HEK293 (cell line): ENCODE data around the gene CCDC149.

ENCODE experiments used
- CTCF ChIA-PET: fragments of 350-600 bp; formaldehyde crosslinking; extraction: SDS; loops from one replicate; lab custom pipeline; 2021; ENCODE audit warnings: antibody characterized with exemption; lab: Yijun Ruan, JAX
- POLR2A ChIA-PET: fragments of 300-600 bp; formaldehyde crosslinking; extraction: SDS; loops from one replicate; lab custom pipeline; 2020; ENCODE audit warnings: antibody characterized with exemption, inconsistent platforms; lab: Yijun Ruan, JAX
- H3K27ac ChIP-seq: fragments of 200-500 bp; sonication (Bioruptor generic); 2 replicates; pipeline ENCODE4 v1.5.1; 2014; ENCODE audit warnings: low read depth, low read length, control low read depth, inconsistent platforms; ENCODE audit errors: extremely low read depth
- H3K36me3 ChIP-seq, 2 experiments: fragments of 200-500 bp in 1 of 2; sonication (Bioruptor generic) in 1 of 2; 1 replicate in 1 of 2; 2 replicates in 1 of 2; pipeline ENCODE4 v1.5.1; 2014 to 2017; ENCODE audit warnings: inconsistent platforms in 2 of 2, low read length in 2 of 2; ENCODE audit not compliant: control insufficient read depth in 2 of 2, insufficient read depth in 1 of 2
- H3K4me1 ChIP-seq: fragments of 200-500 bp; sonication (Bioruptor generic); 2 replicates; pipeline ENCODE4 v1.5.1; 2014; ENCODE audit warnings: mild to moderate bottlenecking, low read length, inconsistent platforms; ENCODE audit not compliant: control insufficient read depth, insufficient read depth
- H3K4me3 ChIP-seq: 2 replicates; pipeline ENCODE4 v1.5.1; 2011; ENCODE audit warnings: low read depth, mild to moderate bottlenecking, control low read depth, low read length, moderate library complexity
- H3K9me3 ChIP-seq: fragments of 200-500 bp; sonication (Bioruptor generic); 2 replicates; pipeline ENCODE4 v1.5.1; 2014; ENCODE audit warnings: low read depth, low read length, inconsistent platforms; ENCODE audit not compliant: control insufficient read depth, insufficient read depth
- INSM2 ChIP-seq: fragments of 450-650 bp; formaldehyde crosslinking; IDR thresholded peaks from 2 replicates; pipeline ENCODE4 v1.5.1; 2016; ENCODE audit warnings: missing biosample characterization, missing genetic modification characterization
- MEIS1 ChIP-seq: sonication (generic); formaldehyde crosslinking; IDR thresholded peaks from 2 replicates; pipeline ENCODE4 v1.8.1; 2022; ENCODE audit warnings: missing genetic modification reagents, mild to moderate bottlenecking, borderline replicate concordance
- PBX3 ChIP-seq: sonication (generic); formaldehyde crosslinking; IDR thresholded peaks from 2 replicates; pipeline ENCODE4 v1.8.1; 2022; ENCODE audit warnings: mild to moderate bottlenecking, moderate library complexity, missing genetic modification reagents
- TCF7L2 ChIP-seq: IDR thresholded peaks from 2 replicates; pipeline ENCODE4 v1.6.1; 2011; ENCODE audit warnings: low read depth, mild to moderate bottlenecking, inconsistent platforms, low read length, moderate library complexity, borderline replicate concordance
- ZBTB20 ChIP-seq: fragments of 450-650 bp; formaldehyde crosslinking; IDR thresholded peaks from 2 replicates; pipeline ENCODE4 v1.5.1; 2016; ENCODE audit warnings: missing biosample characterization, missing genetic modification characterization
- ZNF146 ChIP-seq: fragments of 450-650 bp; formaldehyde crosslinking; IDR thresholded peaks from 2 replicates; pipeline ENCODE4 v1.5.1; 2016; ENCODE audit warnings: missing biosample characterization, missing genetic modification characterization
- ZNF169 ChIP-seq: fragments of 450-650 bp; formaldehyde crosslinking; IDR thresholded peaks from 2 replicates; pipeline ENCODE4 v1.5.1; 2016; ENCODE audit warnings: missing biosample characterization, missing genetic modification characterization
- ZNF23 ChIP-seq: fragments of 450-650 bp; formaldehyde crosslinking; IDR thresholded peaks from 2 replicates; pipeline ENCODE4 v1.5.1; 2016; ENCODE audit warnings: missing biosample characterization, missing genetic modification characterization, borderline replicate concordance
- ZNF391 ChIP-seq: fragments of 450-650 bp; formaldehyde crosslinking; IDR thresholded peaks from 2 replicates; pipeline ENCODE4 v1.5.1; 2016; ENCODE audit warnings: low read depth, missing biosample characterization, missing genetic modification characterization, borderline replicate concordance
- ZNF449 ChIP-seq: fragments of 450-650 bp; formaldehyde crosslinking; IDR thresholded peaks from 2 replicates; pipeline ENCODE4 v1.5.1; 2017; ENCODE audit warnings: missing biosample characterization, mild to moderate bottlenecking, missing genetic modification characterization, moderate library complexity
- ZNF501 ChIP-seq: fragments of 450-650 bp; formaldehyde crosslinking; IDR thresholded peaks from 2 replicates; pipeline ENCODE4 v1.5.1; 2016; ENCODE audit warnings: missing biosample characterization, missing genetic modification characterization
- ZNF514 ChIP-seq: fragments of 450-650 bp; formaldehyde crosslinking; IDR thresholded peaks from 2 replicates; pipeline ENCODE4 v1.5.1; 2016; ENCODE audit warnings: missing biosample characterization, missing genetic modification characterization
- ZNF518A ChIP-seq: fragments of 450-650 bp; formaldehyde crosslinking; conservative IDR thresholded peaks from 2 replicates; pipeline ENCODE4 v1.5.1; 2016; ENCODE audit warnings: low read depth, missing biosample characterization, missing genetic modification characterization
- ZNF558 ChIP-seq: fragments of 450-650 bp; formaldehyde crosslinking; IDR thresholded peaks from 2 replicates; pipeline ENCODE4 v1.5.1; 2016; ENCODE audit warnings: missing biosample characterization, missing genetic modification characterization
- ZNF707 ChIP-seq: fragments of 450-650 bp; formaldehyde crosslinking; IDR thresholded peaks from 2 replicates; pipeline ENCODE4 v1.5.1; 2016; ENCODE audit warnings: missing biosample characterization, missing genetic modification characterization
- TF ChIP-seq, protein P1 (sequence below): fragments of 450-650 bp; IDR thresholded peaks from 2 replicates; pipeline ENCODE4 v1.5.1; 2018; ENCODE audit warnings: missing biosample characterization, missing genetic modification characterization
- TF ChIP-seq, protein P2 (sequence below): fragments of 450-650 bp; formaldehyde crosslinking; IDR thresholded peaks from 2 replicates; pipeline ENCODE4 v1.5.1; 2016; ENCODE audit warnings: missing biosample characterization, missing genetic modification characterization

Gene CCDC149

GRCh38 chr4:24923550-24923949 lies 10.7 kb upstream of the CCDC149 start (continued):
- no peak for TF ChIP-seq ZNF518A

DNA sequence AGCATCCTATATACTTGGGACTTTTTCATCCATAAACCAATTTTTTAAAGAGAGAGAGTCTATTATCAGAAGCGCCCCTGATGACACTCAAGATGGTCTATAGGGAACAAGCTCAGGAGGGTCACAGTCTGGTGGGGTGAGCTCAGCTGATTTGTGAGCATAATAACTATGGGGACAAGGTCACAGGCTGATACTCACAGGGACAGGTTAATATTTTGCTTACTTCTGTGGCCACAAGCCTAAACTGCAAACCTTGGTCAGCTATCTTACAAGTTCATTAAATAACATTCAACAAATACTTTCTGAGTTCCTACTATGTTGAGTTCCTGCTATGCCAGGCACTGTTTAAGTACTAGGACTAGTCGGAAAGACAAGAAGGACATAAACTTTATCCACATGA lies 10.2 kb upstream of the CCDC149 start:
- TF ChIP-seq, protein P1, sequence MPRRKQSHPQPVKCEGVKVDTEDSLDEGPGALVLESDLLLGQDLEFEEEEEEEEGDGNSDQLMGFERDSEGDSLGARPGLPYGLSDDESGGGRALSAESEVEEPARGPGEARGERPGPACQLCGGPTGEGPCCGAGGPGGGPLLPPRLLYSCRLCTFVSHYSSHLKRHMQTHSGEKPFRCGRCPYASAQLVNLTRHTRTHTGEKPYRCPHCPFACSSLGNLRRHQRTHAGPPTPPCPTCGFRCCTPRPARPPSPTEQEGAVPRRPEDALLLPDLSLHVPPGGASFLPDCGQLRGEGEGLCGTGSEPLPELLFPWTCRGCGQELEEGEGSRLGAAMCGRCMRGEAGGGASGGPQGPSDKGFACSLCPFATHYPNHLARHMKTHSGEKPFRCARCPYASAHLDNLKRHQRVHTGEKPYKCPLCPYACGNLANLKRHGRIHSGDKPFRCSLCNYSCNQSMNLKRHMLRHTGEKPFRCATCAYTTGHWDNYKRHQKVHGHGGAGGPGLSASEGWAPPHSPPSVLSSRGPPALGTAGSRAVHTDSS, result no peak
- TF ChIP-seq TCF7L2 (no peak), ZBTB20 (no peak), MEIS1 (CRISPR knock-in tag) (no peak), ZNF23 (no peak), ZNF146 (no peak), ZNF514 (no peak), PBX3 (CRISPR knock-in tag) (no peak), ZNF558 (tag by site-specific recombination) (no peak), ZNF391 (tag by site-specific recombination) (no peak), ZNF707 (no peak), ZNF449 (tag by site-specific recombination) (no peak), INSM2 (tag by site-specific recombination) (no peak), ZNF501 (tag by site-specific recombination) (no peak), ZNF169 (tag by site-specific recombination) (no peak)
- TF ChIP-seq, protein P2, sequence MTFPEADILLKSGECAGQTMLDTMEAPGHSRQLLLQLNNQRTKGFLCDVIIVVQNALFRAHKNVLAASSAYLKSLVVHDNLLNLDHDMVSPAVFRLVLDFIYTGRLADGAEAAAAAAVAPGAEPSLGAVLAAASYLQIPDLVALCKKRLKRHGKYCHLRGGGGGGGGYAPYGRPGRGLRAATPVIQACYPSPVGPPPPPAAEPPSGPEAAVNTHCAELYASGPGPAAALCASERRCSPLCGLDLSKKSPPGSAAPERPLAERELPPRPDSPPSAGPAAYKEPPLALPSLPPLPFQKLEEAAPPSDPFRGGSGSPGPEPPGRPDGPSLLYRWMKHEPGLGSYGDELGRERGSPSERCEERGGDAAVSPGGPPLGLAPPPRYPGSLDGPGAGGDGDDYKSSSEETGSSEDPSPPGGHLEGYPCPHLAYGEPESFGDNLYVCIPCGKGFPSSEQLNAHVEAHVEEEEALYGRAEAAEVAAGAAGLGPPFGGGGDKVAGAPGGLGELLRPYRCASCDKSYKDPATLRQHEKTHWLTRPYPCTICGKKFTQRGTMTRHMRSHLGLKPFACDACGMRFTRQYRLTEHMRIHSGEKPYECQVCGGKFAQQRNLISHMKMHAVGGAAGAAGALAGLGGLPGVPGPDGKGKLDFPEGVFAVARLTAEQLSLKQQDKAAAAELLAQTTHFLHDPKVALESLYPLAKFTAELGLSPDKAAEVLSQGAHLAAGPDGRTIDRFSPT, result no peak
- Histone ChIP-seq H3K36me3 (no peaks in the 10 kb centered on the region), H3K4me3 (no peak overlapping the region), H3K9me3 (no peaks in the 10 kb centered on the region), H3K4me1 (no peaks in the 10 kb centered on the region), H3K27ac (no peak overlapping the region)
- CTCF ChIA-PET, result no interaction called here
- POLR2A ChIA-PET, result no interaction called here
